Measurements from ENCODE around the gene ARF1. TPM values are rescaled to one million over a fixed set of nuclear protein-coding genes. Genes with fewer than 3 reads are reported as not detected.

Gene ARF1
- total and polyA plus RNA-seq, 2 donors (not counting 1 experiment from before 2014, with no cell fraction given) = 193 to 389 TPM

- Mint-ChIP-seq H3K9me3 (ENCODE audit: insufficient read depth) (no peaks in the 10 kb centered on the region), H3K27ac (no peak overlapping the region), H3K27me3 (peaks cover 16% of the 10 kb centered on the region), H3K4me1 (peaks cover 2% of the 10 kb centered on the region), H3K4me3 (no peak overlapping the region)
- peaks cover 0 to 4% (median 0%) of the 10 kb centered on the region in 3 donors for H3K9me3 ChIP-seq (ENCODE audit: control extremely low read depth in 1 of 3, control insufficient read depth in 2 of 3, insufficient read depth in 1 of 3, low read length in 2 of 3)
- ATAC-seq (ENCODE audit: low read depth) = no peak
- DNase-seq = no peak
- no peak overlapping the region for H3K9ac ChIP-seq (ENCODE audit: low read length)
- CTCF ChIA-PET = no interaction called here
- intact Hi-C loops (cut with micrococcal nuclease) = no loop called here
- no peaks in the 10 kb centered on the region for H3K36me3 ChIP-seq (replicated peaks in 1 of 2; ENCODE audit: control extremely low read depth in 1 of 2, control insufficient read depth in 1 of 2, extremely low read depth in 1 of 2, insufficient read depth in 2 of 2, low read length in 1 of 2)
- peaks cover 3 to 11% of the 10 kb centered on the region in 2 donors for H3K4me1 ChIP-seq (ENCODE audit: control insufficient read depth in 2 of 2, insufficient read depth in 2 of 2, low read length in 2 of 2)
- no peak overlapping the region for H2AFZ ChIP-seq (ENCODE audit: insufficient read depth, low read depth, low read length, poor library complexity, severe bottlenecking)
- H4K20me1 ChIP-seq (ENCODE audit: control insufficient read depth, insufficient read depth, low read length, poor library complexity, severe bottlenecking) = no peaks in the 10 kb centered on the region
- no peak overlapping the region for H3K27ac ChIP-seq (ENCODE audit: low read length in 2 of 2)
- TF ChIP-seq EZH2 (IDR thresholded peaks at IDR 0.05; ENCODE audit: borderline replicate concordance, insufficient read depth, low read depth, low read length, poor library complexity, severe bottlenecking) (no peak), CTCF (IDR thresholded peaks at IDR 0.05) (no peak)
- POLR2A ChIA-PET = no interaction called here
- H3K4me3 ChIP-seq (ENCODE audit: control extremely low read depth in 1 of 5, extremely low read depth in 1 of 5, insufficient read depth in 1 of 5, low read depth in 2 of 5, low read length in 4 of 5) = no peak overlapping the region
- H3K27me3 ChIP-seq (replicated peaks in 1 of 4; ENCODE audit: control extremely low read depth in 1 of 4, control insufficient read depth in 3 of 4, insufficient read depth in 4 of 4, low read length in 3 of 4) = peaks cover 0 to 19% (median 12%) of the 10 kb centered on the region in 4 experiments
- H3K79me2 ChIP-seq (ENCODE audit: control insufficient read depth, insufficient read depth, low read length) = no peaks in the 10 kb centered on the region
- no peak overlapping the region for H3K4me2 ChIP-seq (replicated peaks; ENCODE audit: low read depth, low read length, poor library complexity, severe bottlenecking)
Observed at GRCh38 chr1:228042508-228042907, 40.0 kb upstream of the ARF1 start.

GRCh38 chr1:228043281-228043848, 39.1 kb upstream of the ARF1 start:
- Mint-ChIP-seq H3K4me1 (no peaks in the 10 kb centered on the region), H3K27ac (no peak overlapping the region), H3K27me3 (peaks cover 13% of the 10 kb centered on the region), H3K9me3 (ENCODE audit: insufficient read depth) (no peaks in the 10 kb centered on the region), H3K4me3 (no peak overlapping the region)
- Histone ChIP-seq H2AFZ (ENCODE audit: insufficient read depth, low read depth, low read length, poor library complexity, severe bottlenecking) (no peak overlapping the region), H3K36me3 (replicated peaks in 1 of 2; ENCODE audit: control extremely low read depth in 1 of 2, control insufficient read depth in 1 of 2, extremely low read depth in 1 of 2, insufficient read depth in 2 of 2, low read length in 1 of 2) (no peaks in the 10 kb centered on the region), H4K20me1 (ENCODE audit: control insufficient read depth, insufficient read depth, low read length, poor library complexity, severe bottlenecking) (no peaks in the 10 kb centered on the region), H3K4me1 (ENCODE audit: control insufficient read depth in 2 of 2, insufficient read depth in 2 of 2, low read length in 2 of 2) (peaks cover 0 to 3% of the 10 kb centered on the region in 2 donors), H3K79me2 (ENCODE audit: control insufficient read depth, insufficient read depth, low read length) (no peaks in the 10 kb centered on the region), H3K9me3 (ENCODE audit: control extremely low read depth in 1 of 3, control insufficient read depth in 2 of 3, insufficient read depth in 1 of 3, low read length in 2 of 3) (peaks cover 0 to 4% (median 0%) of the 10 kb centered on the region in 3 donors), H3K27me3 (replicated peaks in 1 of 4; ENCODE audit: control extremely low read depth in 1 of 4, control insufficient read depth in 3 of 4, insufficient read depth in 4 of 4, low read length in 3 of 4) (peaks cover 0 to 17% (median 11%) of the 10 kb centered on the region in 4 experiments), H3K4me2 (replicated peaks; ENCODE audit: low read depth, low read length, poor library complexity, severe bottlenecking) (no peak overlapping the region), H3K27ac (ENCODE audit: low read length in 2 of 2) (no peak overlapping the region), H3K4me3 (ENCODE audit: control extremely low read depth in 1 of 5, extremely low read depth in 1 of 5, insufficient read depth in 1 of 5, low read depth in 2 of 5, low read length in 4 of 5) (no peak overlapping the region), H3K9ac (ENCODE audit: low read length) (no peak overlapping the region)
- ATAC-seq (ENCODE audit: low read depth) = no peak
- TF ChIP-seq EZH2 (IDR thresholded peaks at IDR 0.05; ENCODE audit: borderline replicate concordance, insufficient read depth, low read depth, low read length, poor library complexity, severe bottlenecking) (no peak), CTCF (IDR thresholded peaks at IDR 0.05) (no peak)
- DNase-seq = no peak
- intact Hi-C loops (cut with micrococcal nuclease) = no loop called here
- 69% methylated on average over 7 of the region's 7 CpGs for WGBS (ENCODE audit: insufficient coverage)
- POLR2A ChIA-PET = no interaction called here
- CTCF ChIA-PET = no interaction called here

Data from B cell (primary cell).